ENCODE data around the gene TBC1D22A.

Gene TBC1D22A

GRCh38 chr22:46934746-46935491, 172.5 kb downstream of the TBC1D22A start:
- peak; percentile 63 to 66 for DNase-seq (ENCODE audit: low read depth in 2 of 2)

GRCh38 chr22:46935506-46936377, 173.3 kb downstream of the TBC1D22A start:
- DNase-seq (ENCODE audit: low read depth in 2 of 2) = no peak

- DNase-seq (ENCODE audit: low read depth in 2 of 2) = no peak
These were observed 174.0 kb downstream of the TBC1D22A start for GRCh38 chr22:46936378-46936903.

GRCh38 chr22:46937185-46937584, 174.7 kb downstream of the TBC1D22A start:
- DNase-seq (ENCODE audit: low read depth in 2 of 2) = no peak

- DNase-seq (ENCODE audit: low read depth in 2 of 2) = no peak
These were observed 175.5 kb downstream of the TBC1D22A start for GRCh38 chr22:46937939-46938338.

GRCh38 chr22:46941968-46942798, 179.7 kb downstream of the TBC1D22A start:
- DNase-seq (ENCODE audit: low read depth in 2 of 2) = peak; percentile 36 to 40

GRCh38 chr22:46942799-46943785, 180.6 kb downstream of the TBC1D22A start:
- DNase-seq (ENCODE audit: low read depth in 2 of 2) = no peak

GRCh38 chr22:46945481-46945880, 183.0 kb downstream of the TBC1D22A start:
- no peak for DNase-seq (ENCODE audit: low read depth in 2 of 2)

GRCh38 chr22:46946383-46946962, 184.0 kb downstream of the TBC1D22A start:
- DNase-seq (ENCODE audit: low read depth in 2 of 2) = no peak

GRCh38 chr22:46947516-46948257, 185.2 kb downstream of the TBC1D22A start:
- no peak for DNase-seq (ENCODE audit: low read depth in 2 of 2)

GRCh38 chr22:46948411-46949144, 186.1 kb downstream of the TBC1D22A start:
- DNase-seq (ENCODE audit: low read depth in 2 of 2) = no peak

- no peak for DNase-seq (ENCODE audit: low read depth in 2 of 2)
These were observed 188.9 kb downstream of the TBC1D22A start for GRCh38 chr22:46951350-46951749.

- DNase-seq (ENCODE audit: low read depth in 2 of 2) = no peak
These were observed 189.5 kb downstream of the TBC1D22A start for GRCh38 chr22:46951973-46952372.

- DNase-seq (ENCODE audit: low read depth in 2 of 2) = no peak
These were observed 191.7 kb downstream of the TBC1D22A start for GRCh38 chr22:46953968-46954765.

GRCh38 chr22:46954781-46955180, 192.3 kb downstream of the TBC1D22A start:
- no peak for DNase-seq (ENCODE audit: low read depth in 2 of 2)

- no peak for DNase-seq (ENCODE audit: low read depth in 2 of 2)
These were observed 194.2 kb downstream of the TBC1D22A start for GRCh38 chr22:46956498-46957215.

GRCh38 chr22:46957521-46957920, 195.1 kb downstream of the TBC1D22A start:
- no peak for DNase-seq (ENCODE audit: low read depth in 2 of 2)
